HFF-Myc (cell line): Measurements from ENCODE around the gene CCDC8.

Experiments used
- DNase-seq: peaks from one replicate; pipeline ENCODE4 v3.0.0-alpha.2; 2011; ENCODE audit warnings: low read depth; ENCODE audit errors: extremely low read depth
- H3K4me3 ChIP-seq: replicated peaks from 2 replicates; pipeline ENCODE4 v1.5.1; 2011; ENCODE audit warnings: low read depth, mild to moderate bottlenecking, control low read depth, low read length
- CTCF ChIP-seq: IDR thresholded peaks from 2 replicates; pipeline ENCODE4 v1.5.1; 2012; ENCODE audit warnings: mild to moderate bottlenecking, low read depth, low read length, control low read depth; ENCODE audit errors: missing control alignments

CCDC8 gene

DNA sequence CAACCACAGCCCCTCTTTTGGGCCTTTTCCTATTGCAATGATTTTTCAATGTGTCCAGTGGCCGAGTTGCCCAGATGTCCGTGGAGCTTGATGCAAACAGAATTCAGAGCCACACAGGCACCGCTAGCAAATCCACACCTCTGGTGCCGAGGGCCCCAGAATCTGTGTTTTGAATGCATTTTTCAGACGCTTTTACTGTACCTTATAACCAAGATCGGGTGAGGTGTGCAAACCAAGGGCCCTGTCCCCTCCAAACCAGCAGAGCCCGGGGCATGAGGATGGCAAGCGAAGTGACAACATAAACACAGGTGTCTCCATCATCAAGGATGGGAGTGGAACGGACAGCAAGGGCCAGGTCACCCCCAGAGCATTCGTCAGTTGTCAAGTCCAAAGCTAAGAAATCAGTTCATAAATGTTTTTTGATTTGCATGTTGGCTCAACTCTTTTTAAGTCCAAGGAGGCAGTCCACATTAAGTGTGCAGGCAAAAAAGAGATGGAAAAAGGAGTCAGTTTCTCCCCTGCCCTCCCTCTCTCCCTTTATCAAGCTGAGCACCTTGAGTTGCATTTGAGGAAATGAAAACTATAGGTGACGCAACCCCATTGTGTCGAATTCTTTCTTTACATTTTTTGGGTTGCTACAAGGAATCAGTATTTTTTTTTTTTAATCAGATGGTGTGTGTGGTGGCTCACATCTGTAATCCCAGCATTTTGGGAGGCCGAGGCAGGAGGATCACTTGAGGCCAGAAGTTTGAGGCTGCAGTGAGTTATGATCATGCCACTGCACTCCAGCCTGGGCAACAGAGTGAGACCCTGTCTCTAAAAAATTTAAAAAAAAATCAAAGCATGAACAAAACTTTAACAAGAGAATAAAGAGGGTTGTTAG, 2.9 kb downstream of the CCDC8 start:
- no peak for DNase-seq
- no peak for TF ChIP-seq CTCF
- H3K4me3 ChIP-seq = peak overlapping the region; percentile 72

GRCh38 chr19:46409191-46409590, 4.2 kb downstream of the CCDC8 start:
- H3K4me3 ChIP-seq = no peak overlapping the region
- no peak for TF ChIP-seq CTCF
- DNase-seq = no peak

DNA sequence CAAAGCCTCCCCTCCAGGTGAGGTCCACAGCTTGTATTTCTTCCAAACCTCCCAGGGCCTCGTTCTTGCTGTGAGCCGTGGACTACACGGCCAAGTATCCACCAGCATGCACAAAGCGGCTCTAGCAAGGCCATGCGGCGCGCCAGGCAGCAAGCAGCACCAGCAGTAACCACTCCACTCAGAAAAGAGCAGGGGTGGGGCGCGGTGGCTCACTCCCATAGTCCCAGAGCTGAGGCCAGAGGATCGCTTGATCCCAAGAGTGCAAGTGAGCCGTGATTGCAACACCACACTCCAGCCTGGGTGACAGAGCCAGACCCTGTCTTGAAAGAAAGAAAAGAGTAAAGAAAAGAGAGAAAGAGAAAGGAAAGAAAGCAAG, 4.7 kb downstream of the CCDC8 start:
- H3K4me3 ChIP-seq = 0 out of 2 replicates have a peak overlapping the region, but pooled peaks have one; percentile 2
- TF ChIP-seq CTCF = no peak
- DNase-seq = no peak

GRCh38 chr19:46407856-46408663, 5.3 kb downstream of the CCDC8 start:
- no peak for DNase-seq
- no peak overlapping the region for H3K4me3 ChIP-seq
- TF ChIP-seq CTCF = no peak

- no peak for TF ChIP-seq CTCF
- no peak for DNase-seq
- H3K4me3 ChIP-seq = no peak overlapping the region
Observed at GRCh38 chr19:46406976-46407375, 6.4 kb downstream of the CCDC8 start.

DNA sequence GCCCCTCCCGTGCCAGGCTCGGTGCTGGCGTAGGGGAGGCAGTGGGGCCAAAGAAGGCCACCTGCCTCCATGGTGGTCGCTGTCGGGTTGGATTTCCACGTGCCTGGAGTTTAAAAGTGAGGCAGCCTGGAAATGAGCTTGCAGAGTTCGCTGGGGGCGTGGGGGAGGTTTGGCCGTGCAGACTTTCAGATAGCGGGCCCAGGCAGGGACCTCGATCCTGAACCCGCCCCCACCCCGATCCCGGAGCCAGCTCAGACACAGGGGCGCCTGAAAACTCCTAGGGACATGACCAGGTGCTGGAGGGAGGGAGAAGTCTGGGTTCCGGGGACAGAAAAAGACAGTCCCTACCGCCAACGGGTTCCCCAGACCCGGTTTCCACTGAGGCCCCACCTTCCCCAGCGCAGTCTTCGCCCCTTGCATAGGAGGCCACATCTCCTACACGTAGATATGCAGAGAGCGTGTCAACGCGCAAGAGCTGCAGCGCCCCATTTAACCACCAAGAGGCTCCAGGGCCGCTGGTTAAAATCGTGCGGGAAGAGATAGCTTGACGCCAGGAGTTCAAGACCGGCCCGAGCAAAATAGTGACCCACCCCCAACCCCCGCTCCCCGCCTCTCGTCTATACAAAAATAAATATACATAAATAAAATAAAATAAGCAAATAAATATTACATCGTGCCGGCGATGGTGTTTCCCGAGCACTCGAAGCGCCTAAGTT, 8.5 kb downstream of the CCDC8 start:
- peak overlapping the region; percentile 24; the same call in 1 of the 2 replicates for H3K4me3 ChIP-seq
- no peak for TF ChIP-seq CTCF
- DNase-seq = no peak
